ENCODE results near the gene GPR65.
A peak's percentile ranks its signal among the peaks of the same experiment; 100 is the strongest.
"Not testable (repeated sequence)": the region's sequence is repeated elsewhere in the genome, so short reads cannot be mapped to it uniquely, and the experiment has no call there.

Gene GPR65

DNA sequence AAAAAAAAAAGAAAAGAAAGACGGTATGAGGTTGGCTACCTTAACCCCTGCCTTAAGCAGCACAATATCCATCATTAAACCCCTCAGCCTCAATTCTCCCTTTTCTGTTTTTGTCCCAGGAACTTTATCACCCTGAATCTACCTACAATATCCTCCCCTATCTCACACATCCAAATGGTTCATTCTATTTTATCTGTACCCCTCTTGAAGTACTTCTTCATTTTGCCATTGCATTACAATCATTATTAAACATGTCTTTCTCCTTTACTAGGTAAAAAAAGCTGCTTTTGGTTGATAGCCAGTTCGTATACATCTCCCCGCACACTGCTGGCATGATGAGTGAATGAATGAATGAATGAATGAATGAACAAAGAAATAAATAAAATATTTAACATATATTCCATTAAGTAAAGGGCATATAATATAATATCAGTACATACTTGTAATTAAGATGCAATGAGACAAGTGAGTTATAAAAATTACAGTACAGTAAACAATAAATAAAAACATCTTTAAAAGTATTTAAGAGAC is 364 bp upstream of the GPR65 start:
- no peak for DNase-seq (ENCODE audit: low spot score)

DNA sequence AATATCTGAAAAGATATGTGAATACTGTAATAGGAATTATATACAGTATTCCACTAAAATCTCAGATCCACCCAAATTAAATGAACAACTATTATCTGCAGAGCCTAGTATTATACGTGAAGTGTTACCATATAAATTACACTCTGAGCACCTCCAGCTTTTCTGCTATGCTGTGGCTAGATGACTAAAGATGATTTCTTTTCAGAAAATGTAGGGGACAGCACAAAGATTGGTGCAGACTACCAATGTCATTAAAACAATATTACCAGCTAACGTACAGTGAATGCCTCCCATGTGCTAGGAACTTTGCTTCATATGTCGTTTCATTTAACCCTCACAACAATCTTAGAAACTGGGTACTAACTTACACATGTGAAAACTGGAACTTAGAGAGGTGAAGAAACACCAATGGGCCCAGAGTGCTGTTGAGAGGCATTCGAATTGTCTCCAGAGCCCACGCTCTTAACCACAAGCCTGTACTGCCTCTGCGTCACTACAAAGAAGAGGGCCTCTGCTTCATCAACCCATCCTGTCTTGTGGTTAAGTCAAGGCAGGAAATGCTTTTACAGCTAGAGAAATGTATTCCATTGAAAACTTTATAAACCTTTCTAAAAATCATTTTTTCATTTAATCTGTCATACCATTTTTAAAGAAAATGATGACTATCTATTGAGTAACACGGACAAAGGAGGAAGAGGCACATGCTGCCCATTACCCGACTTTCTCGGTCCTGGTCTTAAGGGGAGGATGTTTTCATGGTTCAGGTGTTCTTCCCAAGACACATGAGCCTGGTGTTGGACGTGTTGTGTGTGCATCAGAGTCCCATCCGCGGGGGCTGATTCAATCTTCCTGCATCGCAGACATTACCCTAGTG is 1.3 kb downstream of the GPR65 start:
- DNase-seq (ENCODE audit: low spot score), result no peak

DNA sequence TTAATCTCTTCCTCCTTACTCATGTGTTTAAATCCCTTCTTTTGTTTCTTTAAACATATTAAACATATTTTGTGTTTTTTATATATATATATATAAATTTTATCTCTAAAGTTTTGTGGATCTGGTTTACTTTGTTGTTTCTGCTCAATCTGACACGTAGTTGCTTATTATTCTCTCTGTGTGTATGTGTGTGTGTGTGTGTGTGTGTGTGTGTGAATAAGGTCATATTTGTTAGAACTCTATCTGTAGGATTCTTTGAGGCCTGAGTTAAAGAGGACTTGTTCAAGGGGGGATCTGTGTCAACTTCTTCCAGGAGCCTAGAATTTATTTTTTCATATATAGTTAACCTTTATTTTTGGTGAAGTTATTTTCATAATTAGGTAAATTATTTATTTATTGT is 2.7 kb downstream of the GPR65 start:
- DNase-seq (ENCODE audit: low spot score), result no peak

DNA sequence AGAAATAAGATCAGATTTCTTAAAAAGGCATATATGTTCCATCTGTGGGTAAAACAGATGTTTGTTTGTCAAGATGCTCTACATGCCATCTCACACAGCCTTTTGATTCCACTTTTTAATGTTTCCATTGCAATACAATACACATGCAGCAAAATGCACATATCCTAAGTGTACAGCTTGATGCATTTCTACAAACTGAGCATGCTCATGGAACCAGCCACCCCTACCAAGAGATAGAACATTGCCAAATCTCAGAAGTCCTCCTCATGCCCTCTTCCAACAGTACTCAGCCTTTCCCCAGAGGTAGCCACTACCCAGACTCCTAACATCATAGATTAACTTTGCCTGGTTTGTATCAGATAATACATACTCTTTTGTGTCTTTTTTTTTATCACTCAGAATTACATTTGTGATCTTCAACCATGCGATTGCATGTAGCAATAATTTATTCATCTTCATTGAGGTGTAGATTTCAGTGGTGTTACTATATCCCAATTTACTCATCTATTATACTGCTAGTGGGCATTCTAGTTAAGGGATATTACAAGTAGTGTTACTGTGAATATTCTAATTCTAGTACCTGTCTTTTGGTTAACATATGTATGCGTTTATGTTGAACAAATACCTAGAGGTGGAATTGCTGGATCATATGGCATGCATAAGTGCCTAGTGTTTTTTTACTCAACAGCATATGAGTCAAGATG is 3.3 kb downstream of the GPR65 start:
- DNase-seq (ENCODE audit: low spot score), result no peak

DNA sequence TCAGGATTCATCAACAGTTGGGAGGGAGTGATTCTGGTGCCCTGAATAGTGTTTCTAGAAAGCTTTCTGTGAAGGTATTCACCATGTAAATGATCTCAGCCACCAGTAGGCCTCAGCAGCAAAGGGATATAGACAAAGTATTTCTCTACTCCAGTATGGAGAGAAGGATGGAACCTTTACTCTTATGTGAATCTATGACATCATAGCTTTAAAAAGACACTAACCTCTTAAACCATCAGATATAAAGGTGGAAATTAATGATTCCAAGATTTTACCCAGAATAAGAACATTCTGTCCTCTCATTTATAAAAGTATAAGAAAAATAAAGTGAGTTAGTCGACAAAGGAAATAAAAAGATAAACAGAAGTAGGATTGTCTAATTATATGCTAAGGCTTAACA is 4.6 kb downstream of the GPR65 start:
- DNase-seq (ENCODE audit: low spot score), result no peak

DNA sequence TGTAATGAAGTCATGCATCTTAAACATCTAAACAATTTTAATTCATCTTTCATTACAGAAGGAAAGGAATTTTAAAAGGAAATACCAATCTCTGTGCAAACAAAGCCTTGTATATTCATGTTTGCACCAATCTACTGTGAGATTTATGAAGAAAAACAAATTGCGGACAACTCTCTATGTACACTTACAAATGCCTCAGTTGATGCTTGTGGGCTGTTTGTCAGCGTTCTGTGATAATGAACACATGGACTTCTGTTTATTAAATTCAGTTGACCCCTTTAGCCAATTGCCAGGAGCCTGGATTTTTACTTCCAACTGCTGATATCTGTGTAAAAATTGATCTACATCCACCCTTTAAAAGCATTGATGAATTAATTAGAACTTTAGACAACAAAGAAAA is 5.4 kb downstream of the GPR65 start:
- DNase-seq (ENCODE audit: low spot score), result no peak

DNA sequence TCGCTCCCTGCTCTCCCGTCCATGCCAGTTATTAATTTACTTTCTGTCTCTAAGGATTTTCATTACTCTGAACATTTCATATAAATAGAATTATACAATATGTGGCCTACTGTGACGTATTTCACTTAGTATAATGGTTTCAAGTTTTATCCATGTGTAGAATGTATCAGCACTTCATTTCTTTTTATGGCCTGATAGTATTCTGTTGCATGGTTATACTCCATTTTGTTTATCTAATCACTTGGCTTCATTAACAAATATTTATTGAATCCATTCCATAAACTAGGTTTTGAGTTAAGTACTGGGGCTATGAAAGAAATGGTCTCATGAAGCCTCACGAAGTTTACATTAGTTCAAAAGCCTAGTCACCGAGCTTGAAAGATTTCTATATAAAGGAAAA is 7.6 kb downstream of the GPR65 start:
- no peak for DNase-seq (ENCODE audit: low spot score)

DNA sequence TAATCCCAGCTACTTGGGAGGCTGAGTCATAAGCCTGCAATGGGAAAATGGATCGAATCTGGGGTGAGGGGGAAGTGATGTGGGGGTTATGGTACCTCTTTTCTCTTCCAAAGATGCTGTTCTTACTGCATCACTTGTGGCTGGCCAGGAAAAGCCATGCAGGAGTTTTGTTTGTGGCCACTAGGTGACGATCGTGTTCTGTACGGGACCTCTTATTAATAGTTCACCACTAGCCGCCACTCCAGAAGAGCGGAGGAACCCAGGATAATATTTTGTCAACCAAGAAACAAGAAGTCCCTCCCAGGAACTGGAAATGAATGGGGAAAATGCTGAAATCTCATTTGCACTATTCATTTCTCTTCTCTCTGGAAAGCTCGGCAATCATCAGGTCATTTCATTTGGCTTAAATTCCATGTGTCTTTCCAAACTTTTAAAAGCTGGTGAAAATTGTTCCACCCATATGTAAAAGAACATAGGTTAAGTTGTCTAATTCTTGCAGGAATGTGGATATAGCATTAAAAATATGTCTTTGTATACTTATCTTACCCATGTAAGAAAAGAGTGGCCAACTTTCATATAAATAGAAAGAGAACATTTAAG is 8.9 kb downstream of the GPR65 start:
- peak; percentile 68 for DNase-seq (ENCODE audit: low spot score)

DNA sequence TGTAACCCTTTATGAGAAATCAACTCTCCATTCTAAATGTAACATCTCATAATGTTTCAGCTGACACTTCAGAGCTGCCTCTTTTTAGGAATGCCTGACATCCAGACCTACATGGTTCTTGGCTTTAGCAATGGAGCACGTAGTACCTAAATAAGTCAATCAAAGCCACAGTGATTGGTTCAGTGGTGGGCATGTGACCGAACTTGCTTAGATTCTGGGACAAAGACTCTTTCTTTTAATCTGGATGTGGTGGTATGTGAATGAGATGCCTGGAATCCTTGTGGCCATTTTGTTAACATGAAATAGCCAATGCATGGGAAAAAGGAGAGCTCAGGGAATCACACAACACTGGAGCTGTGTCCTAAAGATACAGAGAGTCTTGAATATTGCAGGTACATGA is 11.8 kb downstream of the GPR65 start:
- DNase-seq (ENCODE audit: low spot score), result no peak

DNA sequence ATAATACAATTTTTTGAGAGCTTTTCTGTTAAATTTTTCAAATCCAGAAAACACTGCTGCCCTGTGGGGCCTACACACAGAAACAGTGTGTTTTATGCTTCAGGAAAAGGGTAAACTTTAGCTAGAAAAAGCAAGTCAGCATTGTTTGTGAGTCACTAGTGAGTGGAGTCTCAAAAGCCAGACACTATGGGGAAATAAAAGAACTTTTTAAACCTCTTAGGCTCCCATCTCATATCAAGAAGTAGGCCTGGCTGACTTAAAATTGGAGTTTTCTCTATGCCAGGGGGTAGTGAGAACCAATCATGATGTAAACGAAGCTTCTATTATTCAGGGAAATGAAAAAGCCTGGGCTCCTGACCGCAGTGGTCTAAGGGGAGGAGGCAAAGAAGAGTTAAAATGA is 12.6 kb downstream of the GPR65 start:
- DNase-seq (ENCODE audit: low spot score), result no peak

DNA sequence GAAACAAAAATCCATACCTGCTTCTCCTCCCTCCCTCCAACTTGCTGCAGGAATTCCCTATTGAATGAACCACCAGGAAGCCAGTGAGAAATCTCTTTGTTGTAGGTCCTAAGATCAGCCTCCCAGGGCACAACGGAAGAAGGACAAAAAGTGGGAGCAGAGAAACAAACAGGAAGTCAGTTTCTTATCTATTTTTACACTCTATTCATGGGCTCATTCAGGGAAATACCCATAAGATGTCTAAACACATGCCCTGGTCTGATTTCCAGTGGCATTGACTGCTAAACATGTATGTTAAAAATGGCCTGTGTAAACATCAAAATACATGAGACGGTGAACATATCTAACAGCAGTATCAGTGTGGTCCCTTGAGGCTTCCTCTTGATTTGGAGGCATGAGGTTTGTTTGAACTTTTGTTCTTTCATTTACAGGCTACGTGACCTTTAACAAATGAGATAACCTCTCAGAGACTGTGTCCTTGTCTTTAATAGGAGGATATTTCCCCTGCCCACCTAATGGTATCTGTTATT is 18.8 kb downstream of the GPR65 start:
- DNase-seq (ENCODE audit: low spot score), result no peak

DNA sequence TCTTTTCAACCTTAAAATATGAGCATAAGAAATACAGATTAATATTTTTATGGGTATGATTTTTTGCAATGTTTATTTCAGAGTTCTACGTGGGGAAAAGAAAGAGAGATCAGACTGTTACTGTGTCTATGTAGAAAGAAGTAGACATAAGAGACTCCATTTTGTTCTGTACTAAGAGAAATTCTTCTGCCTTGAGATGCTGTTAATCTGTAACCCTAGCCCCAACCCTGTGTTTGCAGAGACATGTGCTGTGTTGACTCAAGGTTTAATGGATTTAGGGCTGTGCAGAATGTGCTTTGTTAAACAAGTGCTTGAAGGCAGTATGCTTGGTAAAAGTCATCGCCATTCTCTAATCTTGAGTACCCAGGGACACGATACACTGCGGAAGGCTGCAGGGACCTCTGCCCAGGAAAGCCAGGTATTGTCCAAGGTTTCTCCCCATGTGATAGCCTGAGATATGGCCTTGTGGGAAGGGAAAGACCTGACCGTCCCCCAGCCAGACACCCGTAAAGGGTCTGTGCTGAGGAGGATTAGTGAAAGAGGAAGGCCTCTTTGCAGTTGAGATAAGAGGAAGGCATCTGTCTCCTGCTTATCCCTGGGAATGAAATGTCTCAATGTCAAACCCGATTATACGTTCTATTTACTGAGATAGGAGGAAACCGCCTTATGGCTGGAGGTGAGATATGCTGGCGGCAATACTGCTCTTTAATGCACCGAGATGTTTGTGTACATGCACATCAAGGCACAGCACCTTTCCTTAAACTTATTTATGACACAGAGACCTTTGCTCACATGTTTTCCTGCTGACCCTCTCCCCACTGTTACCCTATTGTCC is 19.5 kb downstream of the GPR65 start:
- DNase-seq (ENCODE audit: low spot score), result not testable (repeated sequence)

DNA sequence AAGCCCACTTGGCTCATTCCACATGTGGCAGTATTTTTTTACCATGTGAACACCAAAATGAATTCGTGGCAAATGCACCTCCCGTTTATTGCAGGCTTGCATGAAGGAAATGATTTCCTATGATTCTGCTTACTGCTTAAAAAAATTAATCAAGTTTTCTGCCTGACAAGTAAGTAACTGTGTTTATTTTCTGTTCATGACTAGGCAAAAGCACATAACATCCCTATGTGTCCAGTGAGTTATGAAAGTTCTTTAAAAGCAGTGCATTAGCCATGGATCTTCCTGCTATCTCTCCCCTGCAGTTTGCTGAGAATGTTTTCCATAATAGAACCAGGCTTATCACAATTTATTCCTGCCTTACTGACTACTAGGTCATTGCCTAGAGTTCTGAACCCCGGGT is 20.4 kb downstream of the GPR65 start:
- no peak for DNase-seq (ENCODE audit: low spot score)

DNA sequence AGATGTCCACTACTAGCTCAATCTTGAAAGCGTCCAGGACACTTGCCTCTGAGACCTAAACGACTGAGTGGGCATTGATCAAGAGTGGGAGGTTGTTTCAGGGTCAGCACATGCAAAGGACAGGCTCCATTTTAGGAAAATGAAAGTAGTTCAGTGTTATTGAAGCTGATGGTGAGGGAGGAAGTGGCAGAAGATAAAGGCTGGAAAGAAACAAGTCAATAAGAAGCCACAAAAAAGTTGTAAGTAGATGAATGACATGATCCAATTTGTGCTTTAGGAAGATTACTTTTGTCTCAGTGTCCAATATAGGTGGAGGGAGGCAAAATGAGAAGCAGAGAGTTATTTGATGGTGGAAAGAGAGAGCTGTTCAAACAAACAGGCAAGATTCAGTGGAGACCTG is 22.0 kb downstream of the GPR65 start:
- DNase-seq (ENCODE audit: low spot score), result no peak

DNA sequence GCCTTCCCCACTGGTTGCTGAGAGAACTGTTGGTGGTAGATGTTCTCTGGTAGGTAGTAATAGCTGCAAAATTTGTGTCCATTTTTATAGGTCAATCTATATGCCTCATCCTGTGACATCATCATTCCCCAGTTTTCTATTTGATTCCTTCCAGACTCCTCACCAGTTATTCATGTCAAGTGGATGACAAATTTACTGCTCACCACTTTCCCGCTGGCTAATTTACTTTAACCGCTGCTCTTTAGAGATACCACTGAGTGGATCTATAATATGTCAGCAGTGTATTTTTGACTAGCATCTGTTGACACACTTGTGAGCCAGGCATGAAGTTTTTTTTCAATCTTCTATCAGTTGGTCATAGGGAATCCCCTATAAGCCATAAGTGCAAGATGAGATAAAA is 24.6 kb downstream of the GPR65 start:
- no peak for DNase-seq (ENCODE audit: low spot score)

DNA sequence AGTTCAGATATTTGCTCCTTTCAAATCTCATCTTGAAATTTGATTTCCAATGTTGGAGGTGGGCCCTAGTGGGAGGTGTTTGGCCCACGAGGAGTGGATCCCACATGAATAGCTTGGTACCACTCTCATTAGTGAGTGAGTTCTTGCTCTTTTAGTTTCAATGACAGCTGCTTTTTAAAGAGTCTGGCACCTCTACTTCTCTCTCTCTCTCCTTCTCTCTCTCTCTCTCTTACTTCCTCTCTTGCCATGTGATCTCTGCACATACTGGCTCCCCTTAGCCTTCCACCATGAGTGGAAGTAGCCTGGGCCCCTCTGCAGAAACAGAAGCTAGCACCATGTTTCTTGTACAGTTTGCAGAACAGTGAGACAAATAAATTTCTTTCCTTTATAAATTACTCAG is 25.1 kb downstream of the GPR65 start:
- no peak for DNase-seq (ENCODE audit: low spot score)

DNA sequence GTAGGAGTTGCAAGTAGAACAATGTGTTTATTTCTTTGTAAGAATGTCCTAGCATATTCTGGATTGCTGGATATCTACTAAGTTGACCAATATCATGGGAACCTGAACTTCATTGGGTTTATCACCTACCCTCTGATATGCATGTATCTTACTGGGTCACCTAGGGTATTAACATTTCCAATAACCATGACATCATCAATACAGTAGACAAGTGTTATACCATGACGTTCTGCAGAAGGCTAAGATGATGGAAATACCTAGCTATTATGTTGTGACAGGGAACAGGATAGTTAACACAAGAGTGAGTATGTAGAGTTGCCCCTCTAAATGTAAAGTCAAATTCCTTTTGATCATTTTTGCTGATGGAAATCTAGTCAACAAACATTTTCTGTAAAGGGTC is 26.0 kb downstream of the GPR65 start:
- DNase-seq (ENCODE audit: low spot score), result no peak

DNA sequence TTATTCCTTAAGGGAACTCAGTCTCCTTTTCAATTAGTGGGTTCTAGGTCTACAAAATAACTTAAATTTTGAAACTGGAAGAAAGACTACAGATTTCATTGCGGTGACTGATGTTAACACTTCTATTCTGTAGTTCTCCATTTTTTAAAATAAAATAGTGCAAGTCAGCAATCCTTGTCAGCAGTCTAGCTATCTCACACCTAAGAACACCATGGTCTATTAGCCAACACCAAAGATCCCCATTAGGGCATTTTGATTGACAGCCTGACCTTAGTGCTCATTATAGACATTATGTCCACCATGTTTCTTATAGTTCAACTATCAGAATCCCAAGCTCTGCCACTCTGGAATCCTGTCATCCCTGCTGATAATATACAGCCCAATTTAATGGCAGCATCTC is 27.4 kb downstream of the GPR65 start:
- DNase-seq (ENCODE audit: low spot score), result no peak

DNA sequence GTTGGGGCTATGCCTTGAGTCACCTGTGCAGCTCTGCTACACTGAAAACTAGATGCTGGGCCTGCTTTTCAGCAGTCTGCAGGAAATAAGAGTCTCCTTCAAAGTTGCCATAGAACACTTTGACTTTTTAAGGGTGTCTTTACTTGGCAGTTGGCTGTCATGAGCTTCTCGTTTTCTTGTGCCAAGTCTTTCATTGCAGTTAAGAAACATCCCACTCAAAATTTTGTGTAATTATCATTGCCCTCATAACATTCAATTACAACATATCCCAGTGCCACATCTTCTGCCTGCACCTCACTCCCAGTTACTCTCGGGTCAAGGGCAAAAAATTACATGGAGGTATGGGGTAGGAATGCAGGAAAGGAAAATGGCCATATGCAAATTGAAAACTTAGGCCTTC is 29.1 kb downstream of the GPR65 start:
- no peak for DNase-seq (ENCODE audit: low spot score)

DNA sequence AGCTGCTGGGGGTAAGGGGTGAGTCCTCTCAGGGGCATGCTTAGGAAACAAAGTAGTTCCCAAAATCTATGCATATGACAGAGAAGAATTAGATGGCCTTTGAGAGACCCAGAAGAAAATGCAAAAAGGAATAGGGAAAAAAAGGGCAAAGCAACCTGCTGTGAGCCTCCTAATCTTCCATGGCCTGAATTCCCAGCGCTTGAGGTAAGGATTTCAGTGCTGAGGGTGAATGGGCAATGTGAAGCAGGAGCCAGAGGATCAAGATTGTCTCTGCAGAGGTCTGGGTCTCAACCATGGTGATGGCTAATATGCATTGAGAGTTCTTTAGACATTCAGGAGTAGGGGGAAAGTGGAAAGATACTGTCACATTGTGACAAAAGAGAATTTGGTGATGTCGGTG is 31.5 kb downstream of the GPR65 start:
- DNase-seq (ENCODE audit: low spot score), result no peak

DNA sequence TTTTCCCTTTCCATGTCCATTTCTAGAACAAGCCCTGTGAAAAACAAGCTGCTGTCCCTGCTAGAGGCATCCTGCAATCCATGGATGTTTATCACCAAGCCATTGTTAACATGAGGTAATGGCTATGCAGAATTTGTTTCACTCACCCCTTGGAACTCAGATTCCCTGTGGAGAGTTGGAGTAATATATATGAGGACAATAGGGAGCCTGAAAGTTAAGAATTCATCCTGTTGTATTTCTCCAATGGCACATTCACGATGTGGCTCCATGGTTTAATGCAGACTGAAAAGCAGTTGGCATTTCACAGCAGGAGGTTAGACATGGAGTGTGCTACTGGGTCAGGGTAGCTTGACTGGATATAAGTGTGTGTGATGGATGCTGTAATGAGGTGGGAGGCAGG is 32.4 kb downstream of the GPR65 start:
- no peak for DNase-seq (ENCODE audit: low spot score)

DNA sequence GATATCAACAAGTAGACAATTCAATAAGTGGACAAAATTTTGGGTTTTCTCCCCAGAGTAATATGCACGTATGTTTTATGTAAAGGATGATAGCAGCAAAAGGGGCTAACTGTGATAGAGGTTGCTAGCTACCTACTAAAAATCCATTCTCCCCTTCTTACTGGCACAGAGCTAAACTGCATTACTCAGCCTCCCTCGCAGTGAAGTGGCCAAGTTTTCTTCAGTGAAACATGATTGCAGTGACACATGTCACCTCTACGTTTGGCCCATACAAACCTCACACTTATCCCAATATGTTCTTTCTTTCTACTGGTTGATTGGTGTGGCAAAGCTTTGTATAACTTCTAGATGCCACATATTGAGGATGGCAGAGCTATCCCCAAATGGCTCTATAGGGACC is 34.3 kb downstream of the GPR65 start:
- no peak for DNase-seq (ENCODE audit: low spot score)
